ENCODE results near the gene MAPK1. TPM values are rescaled to one million over a fixed set of nuclear protein-coding genes. Genes with fewer than 3 reads are reported as not detected.
"Not testable (repeated sequence)": the region's sequence is repeated elsewhere in the genome, so short reads cannot be mapped to it uniquely, and the experiment has no call there.

MAPK1 gene
- total and polyA plus RNA-seq, 2 donors (not counting 3 experiments of a cell fraction or from before 2014, with no cell fraction given), result 50.9 to 163 TPM

DNA sequence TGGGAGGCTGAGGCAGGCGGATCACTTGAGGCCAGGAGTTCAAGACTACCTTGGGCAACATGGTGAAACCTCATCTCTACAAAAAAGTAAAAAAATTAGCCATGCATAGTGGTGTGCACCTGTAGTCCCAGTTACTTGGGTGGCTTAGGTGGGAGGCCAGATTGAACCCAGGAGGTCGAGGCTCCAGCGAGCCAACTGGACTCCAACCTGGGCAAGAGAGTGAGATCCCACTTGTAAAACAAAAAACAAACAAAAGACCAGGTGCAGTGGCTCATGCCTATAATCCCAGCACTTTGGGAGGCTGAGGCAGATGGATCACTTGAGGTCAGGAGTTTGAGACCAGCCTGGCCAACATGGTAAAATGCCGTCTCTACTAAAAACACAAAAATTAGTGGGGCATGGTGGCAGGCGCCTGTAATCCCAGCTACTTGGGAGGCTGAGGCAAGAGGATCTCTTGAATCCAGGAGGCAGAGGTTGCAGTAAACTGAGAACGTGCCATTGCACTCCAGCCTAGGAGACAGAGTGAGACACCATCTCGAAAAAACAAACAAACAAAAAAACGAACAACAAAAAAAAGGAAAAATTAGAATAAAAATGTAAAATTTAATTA is 46.7 kb upstream of the MAPK1 start:
- POLR2A ChIA-PET; dilution Hi-C loops (cut with MboI; ENCODE audit: extremely low pct_ligation_motif_present, low sequenced_read_pairs): not testable (repeated sequence)
- CTCF ChIA-PET, result interaction anchor here (0.9 kb wide), 1 partner anchor 201 kb away, joined by 3 read pairs; no protein-coding TSS in a partner anchor

GRCh38 chr22:21910367-21910766 is 42.9 kb upstream of the MAPK1 start:
- FAIRE-seq; H3K9me1 ChIP-seq (replicated peaks; ENCODE audit: control insufficient read depth, extremely low read depth, insufficient read depth, low read length); H3K9me3 ChIP-seq (replicated peaks; ENCODE audit: control insufficient read depth, insufficient read depth, low read length); intact Hi-C loops (cut with micrococcal nuclease); POLR2A ChIA-PET; H3K36me3 ChIP-seq (ENCODE audit: control insufficient read depth in 2 of 2, extremely low read depth in 1 of 2, insufficient read depth in 2 of 2, low read length in 2 of 2); H3K4me3 ChIP-seq (replicated peaks in 1 of 3; ENCODE audit: insufficient read depth in 1 of 3, low read depth in 1 of 3, low read length in 3 of 3); dilution Hi-C loops (cut with MboI; ENCODE audit: extremely low pct_ligation_motif_present, low sequenced_read_pairs); BruUV-seq (replicated peaks); CTCF ChIA-PET; H3K4me1 ChIP-seq (ENCODE audit: control insufficient read depth, extremely low read depth, insufficient read depth, low read length); DNase-seq (ENCODE audit: low read depth, low spot score); H3K4me2 ChIP-seq (ENCODE audit: insufficient read depth, low read length); H3K9ac ChIP-seq (replicated peaks; ENCODE audit: extremely low read depth, insufficient read depth, low read length); H4K20me1 ChIP-seq (replicated peaks; ENCODE audit: control insufficient read depth, extremely low read depth, insufficient read depth, low read length); H3K79me2 ChIP-seq (ENCODE audit: control insufficient read depth, insufficient read depth, low read length); H2AFZ ChIP-seq (ENCODE audit: low read depth, low read length); H3K27ac ChIP-seq (ENCODE audit: insufficient read depth, low read depth, low read length); H3K27me3 ChIP-seq (ENCODE audit: control insufficient read depth in 2 of 2, insufficient read depth in 2 of 2, low read length in 2 of 2): not testable (repeated sequence)

More for the DNA sequence above, 46.7 kb upstream of the MAPK1 start:
- not testable (repeated sequence) for H4K20me1 ChIP-seq (replicated peaks; ENCODE audit: control insufficient read depth, extremely low read depth, insufficient read depth, low read length); H3K27me3 ChIP-seq (ENCODE audit: control insufficient read depth in 2 of 2, insufficient read depth in 2 of 2, low read length in 2 of 2); H3K9ac ChIP-seq (replicated peaks; ENCODE audit: extremely low read depth, insufficient read depth, low read length); H2AFZ ChIP-seq (ENCODE audit: low read depth, low read length); H3K27ac ChIP-seq (ENCODE audit: insufficient read depth, low read depth, low read length); H3K4me2 ChIP-seq (ENCODE audit: insufficient read depth, low read length); BruUV-seq (replicated peaks); H3K9me1 ChIP-seq (replicated peaks; ENCODE audit: control insufficient read depth, extremely low read depth, insufficient read depth, low read length); H3K9me3 ChIP-seq (replicated peaks; ENCODE audit: control insufficient read depth, insufficient read depth, low read length); H3K4me3 ChIP-seq (replicated peaks in 1 of 3; ENCODE audit: insufficient read depth in 1 of 3, low read depth in 1 of 3, low read length in 3 of 3); FAIRE-seq; H3K36me3 ChIP-seq (ENCODE audit: control insufficient read depth in 2 of 2, extremely low read depth in 1 of 2, insufficient read depth in 2 of 2, low read length in 2 of 2); H3K79me2 ChIP-seq (ENCODE audit: control insufficient read depth, insufficient read depth, low read length); DNase-seq (ENCODE audit: low read depth, low spot score); H3K4me1 ChIP-seq (ENCODE audit: control insufficient read depth, extremely low read depth, insufficient read depth, low read length)
- intact Hi-C loops (cut with micrococcal nuclease), result loop anchor here (2.0 kb wide), 1 partner anchor 201 kb away; no protein-coding TSS in a partner anchor

Data from endothelial cell of umbilical vein (primary cell).